Activated T-helper 9 cell treated with anti-CD3 and anti-CD28 coated beads, Interleukin-2, amount 50 U/mL, for 16 hours (primary cell): Measurements from ENCODE around the gene DIP2A.
"Not testable (repeated sequence)": the region's sequence is repeated elsewhere in the genome, so short reads cannot be mapped to it uniquely, and the experiment has no call there.

ENCODE experiments used
- DNase-seq: peaks from one replicate; pipeline ENCODE4 v3.0.0-alpha.2; 2020; ENCODE audit warnings: low read depth

Gene DIP2A

DNA sequence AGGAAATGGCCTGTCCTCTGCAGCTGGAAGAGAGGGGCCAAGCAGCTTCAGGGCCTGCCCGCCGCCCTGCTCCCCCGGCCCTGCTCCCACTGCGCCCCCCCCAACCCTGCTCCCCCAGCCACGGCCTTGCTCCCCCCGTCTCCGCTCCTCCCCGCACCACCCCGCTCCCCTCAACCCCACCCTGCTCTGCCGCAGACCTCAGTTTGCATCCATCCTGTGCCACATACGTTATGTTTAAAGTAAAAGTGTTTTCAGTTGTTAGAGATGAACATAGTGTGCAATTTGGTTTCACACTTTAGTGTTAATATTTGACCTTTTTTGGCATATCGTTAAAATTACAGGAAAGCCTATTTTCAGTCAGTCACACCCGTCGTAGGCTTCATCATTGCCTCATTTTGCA is 34.1 kb upstream of the DIP2A start:
- no peak for DNase-seq

DNA sequence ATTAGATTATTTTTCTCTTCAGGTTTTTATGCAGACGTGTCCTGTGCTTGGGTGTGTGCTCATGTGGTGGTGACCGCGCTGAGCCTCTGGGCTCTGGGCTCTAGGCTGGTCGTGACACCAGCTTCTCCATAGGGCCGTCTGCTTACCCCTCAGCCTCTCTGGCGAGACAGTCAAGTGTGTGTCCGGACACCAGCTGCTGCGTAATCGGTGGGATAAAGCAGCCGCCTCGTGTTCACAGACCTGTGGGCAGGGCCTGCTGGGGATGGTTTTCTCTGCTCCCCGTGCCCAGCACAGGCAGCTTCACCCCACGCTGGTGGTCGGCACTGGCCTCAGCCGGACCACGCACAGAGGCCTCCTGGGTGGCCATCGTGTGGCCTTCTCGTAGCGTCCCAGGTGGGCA is 33.6 kb upstream of the DIP2A start:
- DNase-seq, result no peak

DNA sequence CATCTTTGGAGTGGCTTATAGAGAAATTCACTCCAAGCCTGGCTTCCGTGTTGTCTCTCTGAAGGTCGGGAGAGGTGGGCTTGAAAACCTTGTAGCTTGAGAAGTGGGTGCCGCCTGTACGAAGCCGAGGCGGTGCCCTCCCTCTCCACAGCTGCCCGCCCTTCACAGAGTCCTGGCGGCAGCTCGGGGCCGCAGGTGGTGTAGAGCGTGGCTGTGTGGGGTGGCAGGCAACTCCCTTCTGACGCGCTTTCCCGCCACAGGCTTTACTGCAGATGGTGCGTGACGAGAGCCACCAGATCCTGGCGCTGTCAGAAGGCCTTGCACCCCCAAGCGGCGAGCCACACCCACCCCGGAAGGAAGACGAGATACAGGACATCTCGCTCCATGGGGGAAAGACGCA is 33.1 kb upstream of the DIP2A start:
- no peak for DNase-seq

DNA sequence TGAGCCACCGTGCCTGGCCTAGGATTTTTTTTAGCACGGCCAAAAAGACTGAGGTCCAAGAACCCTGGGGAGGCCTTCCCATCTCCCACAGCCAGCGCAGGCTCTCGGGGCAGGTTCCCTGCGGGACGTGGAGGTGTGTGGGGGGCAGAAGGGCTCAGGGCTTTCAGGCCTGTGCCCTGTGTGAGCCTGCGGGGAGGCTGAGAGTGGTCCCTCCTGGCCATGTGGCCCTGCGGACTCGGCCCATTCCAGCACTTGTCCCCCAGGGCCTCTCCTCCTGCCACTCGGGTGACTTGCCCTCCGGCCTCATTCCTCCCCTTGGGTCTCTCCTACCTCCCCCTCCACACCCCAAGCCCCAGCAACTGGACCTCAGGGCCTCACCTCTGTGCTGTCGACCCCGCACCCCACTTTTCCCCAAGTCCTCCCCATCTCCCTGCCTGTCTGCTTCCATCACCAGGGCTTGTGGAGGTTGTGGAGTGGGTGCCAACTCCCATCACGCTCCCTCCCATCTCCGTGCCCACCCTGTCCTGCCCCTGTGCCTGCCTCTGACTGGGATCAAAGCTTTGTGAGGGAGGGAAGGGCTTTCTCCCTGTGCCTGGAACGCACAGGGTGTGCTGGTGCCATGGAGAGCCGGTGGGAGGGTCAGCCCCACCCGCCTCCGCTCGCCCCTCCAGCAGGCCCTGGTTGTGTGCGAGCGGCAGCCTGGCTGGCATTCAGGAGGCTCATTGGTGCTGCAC is 32.2 kb upstream of the DIP2A start:
- no peak for DNase-seq

DNA sequence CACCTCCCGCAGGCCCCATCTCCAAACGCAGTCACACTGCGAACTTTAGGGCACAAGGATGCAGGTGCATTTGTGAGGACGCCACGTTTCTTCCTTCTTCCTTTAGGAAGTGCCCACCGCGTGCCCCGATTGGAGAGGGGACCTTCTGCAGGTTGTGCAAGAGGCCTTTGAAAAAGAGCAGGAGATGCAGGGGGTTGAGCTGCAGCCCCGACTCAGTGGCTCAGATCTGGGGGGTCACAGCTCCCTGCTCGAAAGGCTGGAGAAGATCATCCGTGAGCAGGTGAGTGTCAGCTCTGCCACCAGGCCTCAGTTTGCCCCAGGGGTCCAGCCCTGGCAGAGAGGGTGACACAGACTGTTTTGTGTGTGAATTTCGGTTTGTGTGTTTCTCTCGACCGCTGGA is 31.2 kb upstream of the DIP2A start:
- DNase-seq, result no peak

DNA sequence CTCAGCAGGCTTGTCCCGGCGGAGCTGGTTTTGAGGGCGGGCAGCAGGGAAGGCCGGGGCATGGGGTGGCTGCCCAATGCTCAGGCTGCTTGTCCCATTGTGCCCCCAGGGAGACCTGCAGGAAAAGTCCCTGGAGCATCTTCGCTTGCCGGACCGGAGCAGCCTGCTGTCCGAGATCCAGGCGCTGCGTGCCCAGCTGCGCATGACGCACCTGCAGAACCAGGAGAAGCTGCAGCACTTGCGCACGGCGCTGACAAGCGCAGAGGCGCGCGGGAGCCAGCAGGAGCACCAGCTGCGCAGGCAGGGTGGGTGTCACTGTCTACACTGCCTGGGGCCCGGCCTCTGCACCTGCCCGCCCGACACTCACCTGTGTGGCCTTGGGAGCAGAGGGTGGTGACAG is 30.4 kb upstream of the DIP2A start:
- no peak for DNase-seq

DNA sequence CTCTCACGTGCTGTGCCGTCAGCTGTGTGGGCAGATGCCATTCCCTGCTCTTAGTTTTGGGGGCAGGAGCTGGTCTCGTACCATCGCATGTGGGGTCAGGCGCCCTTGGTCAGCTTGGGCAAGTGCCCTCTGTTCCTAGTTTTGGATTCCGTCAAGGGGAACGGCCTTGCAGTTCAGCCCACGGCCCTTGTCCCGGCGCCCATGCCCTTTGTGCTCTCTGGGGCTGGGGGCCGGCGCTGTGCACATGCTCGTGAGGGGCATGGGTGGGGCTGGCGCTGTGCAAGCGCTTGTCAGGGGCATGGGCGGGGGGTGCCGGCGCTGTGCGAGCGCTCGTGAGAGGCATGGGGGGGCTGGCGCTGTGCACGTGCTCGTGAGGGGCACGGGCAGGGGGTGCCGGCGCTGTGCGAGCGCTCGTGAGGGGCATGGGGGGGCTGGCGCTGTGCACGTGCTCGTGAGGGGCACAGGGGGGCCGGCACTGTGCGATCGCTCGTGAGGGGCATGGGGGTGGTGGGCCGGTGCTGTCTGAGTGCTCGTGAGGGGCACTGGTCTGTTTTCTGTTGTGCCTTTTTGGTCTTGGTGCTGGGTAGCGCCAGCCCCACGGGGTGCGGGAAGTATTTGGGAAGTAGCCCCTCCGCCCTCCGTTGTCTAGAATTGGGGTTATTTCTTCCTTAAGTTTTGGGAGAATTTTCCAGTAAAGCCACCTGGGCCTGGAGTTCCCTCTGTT is 29.5 kb upstream of the DIP2A start:
- no peak for DNase-seq

DNA sequence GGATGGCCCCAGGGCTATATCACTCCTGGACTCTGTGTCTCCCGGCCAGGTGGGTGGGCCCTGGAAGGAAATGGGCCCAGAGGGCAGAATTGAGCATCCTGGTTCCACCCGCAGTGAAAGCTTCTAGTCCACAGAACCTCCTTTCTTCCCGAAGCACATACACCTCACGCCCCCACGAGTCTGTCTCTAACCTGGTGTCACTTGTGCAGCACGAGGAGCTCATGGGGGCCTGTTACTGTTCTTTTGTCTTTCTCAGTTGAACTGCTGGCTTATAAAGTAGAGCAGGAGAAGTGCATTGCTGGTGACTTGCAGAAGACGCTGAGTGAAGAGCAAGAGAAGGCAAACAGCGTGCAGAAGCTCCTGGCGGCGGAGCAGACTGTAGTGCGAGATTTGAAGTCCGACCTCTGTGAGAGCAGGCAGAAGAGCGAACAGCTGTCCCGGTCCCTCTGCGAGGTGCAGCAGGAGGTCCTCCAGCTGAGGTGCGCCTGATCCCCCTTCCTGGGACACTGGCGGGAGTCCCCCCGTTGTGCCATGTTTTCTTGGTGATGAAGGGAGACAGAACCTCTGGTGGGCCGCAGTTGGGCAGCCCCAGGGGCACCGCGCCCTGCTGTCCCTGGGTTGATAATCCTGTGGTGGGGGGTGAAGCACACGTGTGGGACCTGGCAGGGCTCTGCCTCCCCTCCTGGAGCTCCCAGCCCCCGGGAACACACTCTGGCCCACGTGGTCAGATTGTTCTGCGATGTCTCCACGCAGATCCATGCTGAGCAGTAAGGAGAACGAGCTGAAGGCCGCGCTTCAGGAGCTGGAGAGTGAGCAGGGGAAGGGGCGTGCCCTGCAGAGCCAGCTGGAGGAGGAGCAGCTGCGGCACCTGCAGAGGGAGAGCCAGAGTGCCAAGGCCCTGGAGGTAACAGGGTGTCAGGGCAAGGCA is 28.7 kb upstream of the DIP2A start:
- no peak for DNase-seq

DNA sequence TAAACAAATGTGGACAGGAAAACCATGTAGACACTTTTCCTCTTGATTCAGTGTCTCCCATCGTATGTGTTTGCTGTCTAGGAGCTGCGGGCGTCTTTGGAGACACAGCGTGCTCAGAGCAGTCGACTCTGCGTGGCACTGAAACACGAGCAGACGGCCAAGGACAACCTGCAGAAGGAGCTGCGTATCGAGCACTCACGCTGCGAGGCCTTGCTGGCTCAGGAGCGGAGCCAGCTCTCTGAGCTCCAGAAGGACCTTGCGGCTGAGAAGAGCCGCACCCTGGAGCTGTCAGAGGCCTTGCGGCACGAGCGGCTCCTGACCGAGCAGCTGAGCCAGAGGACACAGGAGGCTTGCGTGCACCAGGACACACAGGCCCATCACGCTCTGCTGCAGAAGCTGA is 27.2 kb upstream of the DIP2A start:
- DNase-seq, result no peak

DNA sequence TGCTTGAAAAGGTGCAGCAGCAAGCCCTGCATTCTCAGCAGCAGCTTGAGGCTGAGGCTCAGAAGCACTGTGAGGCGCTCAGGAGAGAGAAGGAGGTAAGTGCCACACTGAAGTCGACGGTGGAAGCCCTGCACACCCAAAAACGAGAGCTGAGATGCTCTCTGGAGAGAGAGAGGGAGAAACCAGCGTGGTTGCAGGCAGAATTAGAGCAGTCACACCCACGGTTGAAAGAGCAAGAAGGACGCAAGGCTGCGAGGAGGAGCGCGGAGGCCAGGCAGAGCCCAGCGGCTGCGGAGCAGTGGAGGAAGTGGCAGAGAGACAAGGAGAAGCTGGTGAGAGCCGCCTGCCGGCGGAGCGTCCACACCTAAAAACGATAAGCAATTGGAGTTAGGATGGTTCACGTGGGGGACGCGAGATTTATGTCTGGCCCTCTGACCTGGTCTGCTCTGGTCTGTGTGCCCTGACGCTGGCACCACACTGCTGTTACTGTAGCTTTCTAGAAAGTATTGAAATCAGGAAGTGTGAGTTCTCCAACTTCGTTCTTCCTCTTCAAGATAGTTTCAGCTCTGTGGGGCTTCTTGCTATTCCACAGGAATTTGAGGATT is 26.7 kb upstream of the DIP2A start:
- DNase-seq, result no peak

DNA sequence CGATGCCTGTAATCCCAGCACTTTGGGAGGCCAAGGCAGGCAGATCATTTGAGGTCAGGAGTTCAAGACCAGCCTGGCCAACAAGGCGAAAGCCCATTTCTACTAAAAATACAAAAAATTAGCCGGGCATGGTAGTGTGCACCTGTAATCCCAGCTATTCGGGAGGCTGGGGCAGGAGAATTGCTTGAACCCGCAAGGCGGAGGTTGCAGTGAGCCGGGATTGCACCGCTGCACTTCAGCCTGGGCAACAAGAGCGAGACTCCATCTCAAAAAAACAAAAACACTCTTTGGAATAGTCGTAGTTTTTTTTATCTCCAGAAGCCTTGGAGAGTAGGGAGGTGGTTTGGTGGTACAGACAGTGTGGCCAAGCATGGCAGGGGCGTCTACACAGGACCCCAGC is 25.6 kb upstream of the DIP2A start:
- DNase-seq, result not testable (repeated sequence)

DNA sequence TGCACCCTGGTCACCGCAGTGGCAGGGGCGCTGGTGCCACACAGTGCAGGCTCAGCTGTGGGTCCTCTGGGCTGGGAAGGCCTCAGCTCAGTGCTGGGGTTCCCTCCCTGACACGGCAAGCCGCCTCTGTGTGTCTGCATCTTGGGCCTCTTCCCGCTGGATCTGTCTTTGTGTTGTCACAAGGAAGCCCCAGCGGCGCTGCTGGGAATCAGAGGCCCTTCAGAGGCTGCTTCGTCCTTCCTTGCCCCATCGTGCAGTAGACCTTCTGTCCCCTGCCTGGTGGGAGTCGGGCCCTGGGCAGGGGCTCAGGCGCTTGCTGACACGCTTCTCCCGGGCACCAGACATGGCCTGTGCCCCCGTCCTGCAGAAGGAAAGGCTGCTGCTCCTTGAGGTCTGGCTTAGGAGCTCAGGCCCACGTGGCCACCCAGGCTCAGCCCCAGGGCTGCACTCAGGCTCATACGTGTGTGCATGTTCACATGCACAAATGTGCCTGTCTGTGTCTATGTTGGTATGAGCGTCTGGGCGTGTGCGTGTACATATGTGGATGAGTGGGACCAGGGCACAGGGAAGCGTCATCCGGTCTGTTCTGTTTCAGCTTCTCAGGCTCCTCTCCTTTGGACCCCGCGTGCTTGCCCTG is 24.3 kb upstream of the DIP2A start:
- no peak for DNase-seq

DNA sequence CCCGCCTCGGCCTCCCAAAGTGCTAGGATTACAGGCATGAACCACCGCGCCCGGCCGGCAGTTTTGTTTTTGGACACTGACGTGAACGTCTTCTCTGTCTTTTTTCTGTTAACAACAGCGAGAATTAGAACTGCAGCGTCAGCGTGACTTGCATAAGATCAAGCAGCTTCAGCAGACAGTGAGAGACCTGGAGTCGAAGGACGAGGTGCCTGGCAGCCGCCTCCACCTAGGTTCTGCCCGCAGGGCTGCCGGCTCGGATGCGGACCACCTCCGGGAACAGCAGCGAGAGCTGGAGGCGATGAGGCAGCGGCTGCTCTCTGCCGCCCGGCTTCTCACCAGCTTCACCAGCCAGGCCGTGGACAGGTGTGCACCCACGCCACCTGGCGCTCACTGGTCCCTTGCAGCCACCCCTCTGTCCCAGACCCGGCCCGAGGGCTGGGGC is 22.9 kb upstream of the DIP2A start:
- no peak for DNase-seq

DNA sequence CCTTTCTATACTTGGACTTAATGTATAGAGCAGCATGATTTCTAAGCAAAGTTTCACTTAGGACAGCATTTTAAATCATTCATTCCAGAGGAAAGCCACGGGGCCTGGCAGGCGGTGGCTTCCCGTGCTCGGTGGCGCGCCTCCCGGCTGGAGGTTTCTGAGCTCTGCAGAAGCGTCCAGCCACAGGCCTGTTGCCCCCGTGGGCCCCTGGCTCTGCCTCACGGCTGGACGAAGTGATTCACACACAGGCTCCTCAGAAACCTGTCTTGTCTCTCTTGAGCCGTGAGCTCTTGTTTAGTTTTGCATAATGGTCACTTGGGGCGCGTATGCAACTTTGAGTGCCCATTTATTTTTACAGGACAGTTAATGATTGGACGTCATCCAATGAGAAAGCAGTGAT is 22.1 kb upstream of the DIP2A start:
- no peak for DNase-seq

DNA sequence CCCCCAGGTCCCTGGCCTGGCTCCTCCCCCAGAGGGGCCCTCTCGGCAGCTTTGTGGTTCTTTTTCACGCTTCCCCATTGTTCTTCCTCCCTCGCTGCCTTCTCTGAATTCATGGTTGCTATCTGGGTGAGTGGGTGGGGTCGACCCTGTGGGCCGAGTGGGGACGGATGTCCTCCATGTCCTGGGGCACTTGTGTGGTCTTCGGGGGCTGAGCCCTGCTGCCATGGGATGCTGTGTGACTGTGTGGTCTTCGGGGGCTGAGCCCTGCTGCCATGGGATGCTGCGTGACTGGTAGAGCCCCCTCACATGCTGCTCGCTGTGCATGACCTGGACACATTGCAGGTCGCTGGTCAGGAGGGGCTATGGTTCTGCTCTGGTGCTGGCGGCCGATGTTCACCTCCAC is 21.6 kb upstream of the DIP2A start:
- no peak for DNase-seq

DNA sequence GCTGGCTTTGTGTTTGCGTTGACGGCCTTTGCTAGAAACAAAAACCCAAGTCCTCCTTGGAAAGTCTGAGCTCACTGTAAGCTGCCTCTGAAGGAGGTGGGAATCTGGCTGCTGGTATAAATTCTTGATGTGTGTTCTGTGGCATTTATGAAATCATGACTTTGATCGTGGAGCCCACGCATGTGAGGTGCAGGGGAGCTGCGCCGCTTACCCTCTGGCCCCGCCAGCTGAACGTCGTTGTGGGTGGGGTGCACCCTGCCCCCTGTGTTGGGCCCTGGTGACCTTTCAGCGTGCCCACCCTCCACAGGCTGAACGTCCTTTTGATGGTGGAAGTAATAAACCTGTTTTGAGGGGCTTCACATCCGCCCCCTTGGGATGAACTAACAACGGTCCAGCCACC is 21.2 kb upstream of the DIP2A start:
- no peak for DNase-seq

DNA sequence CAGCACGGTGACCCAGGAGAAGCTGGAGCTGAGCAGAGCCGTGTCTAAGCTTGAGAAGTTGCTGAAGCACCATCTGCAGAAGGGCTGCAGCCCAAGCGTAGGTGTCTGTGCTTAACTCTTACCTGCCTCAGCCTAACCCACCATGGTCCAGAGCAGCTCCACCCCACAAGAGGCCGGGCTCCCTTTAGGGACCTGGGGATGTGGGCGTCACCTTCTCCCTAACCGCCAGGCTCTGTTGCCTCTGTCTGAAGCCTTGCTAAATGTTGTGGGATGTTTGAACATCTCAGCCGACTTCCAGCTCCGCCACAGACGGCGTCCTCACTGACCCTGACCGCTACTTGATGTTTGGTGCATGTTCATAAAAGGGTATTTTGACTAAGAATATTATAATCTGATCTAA is 20.4 kb upstream of the DIP2A start:
- no peak for DNase-seq

DNA sequence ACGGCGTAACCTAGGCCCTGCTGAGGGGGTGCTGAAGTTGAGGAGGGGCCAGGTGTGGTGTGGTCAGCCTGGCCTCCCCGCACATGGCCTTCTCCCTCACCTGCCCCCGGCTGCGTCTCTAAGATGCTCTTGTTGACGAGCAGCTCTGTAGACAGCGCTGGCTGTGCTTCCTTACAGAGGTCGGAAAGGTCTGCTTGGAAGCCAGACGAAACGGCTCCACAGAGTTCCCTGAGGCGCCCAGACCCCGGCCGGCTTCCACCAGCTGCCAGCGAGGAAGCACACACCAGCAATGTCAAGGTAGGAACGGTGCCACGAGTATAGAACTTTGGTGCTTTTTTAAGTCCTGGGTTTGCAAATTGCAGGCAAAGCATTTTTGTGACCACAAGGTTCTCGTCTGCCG is 18.8 kb upstream of the DIP2A start:
- no peak for DNase-seq

DNA sequence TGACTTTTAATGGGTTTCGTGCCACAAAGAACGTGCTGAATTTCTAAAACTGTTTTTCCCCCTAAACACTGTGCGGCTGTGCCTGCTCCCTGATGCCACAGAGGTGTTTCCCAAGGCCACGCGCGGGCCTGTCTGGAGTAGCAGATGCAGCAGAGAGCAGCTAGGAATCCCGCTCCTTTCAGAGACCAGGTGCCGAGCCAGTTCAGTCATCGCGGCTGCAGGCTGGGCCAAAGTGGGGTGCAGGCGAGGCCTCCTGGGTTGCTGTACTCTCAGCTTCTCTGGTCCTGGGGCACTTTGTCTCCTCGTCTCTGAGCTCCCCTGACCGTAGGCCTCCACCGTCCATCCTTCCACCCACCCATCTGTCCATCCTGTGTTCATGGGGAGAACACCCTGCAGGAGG is 17.4 kb upstream of the DIP2A start:
- DNase-seq, result no peak

DNA sequence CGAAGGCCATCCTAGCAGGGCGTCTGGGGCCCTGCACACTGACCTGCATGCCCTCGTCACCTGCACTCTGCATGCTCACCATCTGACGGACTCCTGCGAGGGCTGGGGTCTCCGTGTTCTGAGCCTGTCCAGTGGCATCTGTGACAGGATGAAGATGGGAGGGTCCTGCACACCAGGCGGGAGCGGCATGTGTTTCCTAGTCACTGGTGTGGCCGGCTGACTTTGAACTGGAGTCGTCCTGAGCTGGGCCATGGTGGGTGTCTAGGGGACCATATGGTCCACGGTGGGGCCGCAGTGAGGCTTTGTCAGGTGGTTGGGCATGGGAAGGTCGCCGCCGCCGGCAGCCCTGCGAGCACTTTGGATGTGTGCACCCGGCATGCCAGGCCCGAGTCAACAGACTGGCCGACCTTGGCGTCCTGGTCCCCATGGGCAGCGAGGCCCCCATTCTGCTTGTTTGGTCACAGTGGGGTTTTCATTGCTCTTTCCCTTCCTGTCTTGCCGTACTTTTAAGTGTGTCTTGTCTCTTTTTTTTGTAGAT is 16.7 kb upstream of the DIP2A start:
- DNase-seq, result no peak

DNA sequence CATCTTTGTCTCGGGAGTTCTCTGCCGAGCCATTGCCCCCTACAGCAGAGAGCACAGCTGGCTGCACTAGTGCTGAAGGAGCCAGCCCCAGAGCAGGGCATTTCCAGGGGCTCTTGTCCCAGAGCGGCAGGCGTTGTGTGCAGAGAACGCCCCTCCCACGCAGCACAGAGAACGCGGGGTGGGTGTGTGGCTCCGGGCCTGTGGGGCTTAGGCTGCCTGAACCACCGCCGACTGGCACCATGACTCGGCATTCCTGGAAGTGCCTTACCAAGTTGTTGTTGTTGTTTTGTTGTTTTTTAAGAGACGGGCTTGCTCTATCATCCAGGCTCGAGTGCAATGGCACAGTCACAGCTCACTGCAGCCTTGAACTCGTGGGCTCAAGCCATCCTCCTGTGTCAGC is 15.8 kb upstream of the DIP2A start:
- DNase-seq, result no peak

DNA sequence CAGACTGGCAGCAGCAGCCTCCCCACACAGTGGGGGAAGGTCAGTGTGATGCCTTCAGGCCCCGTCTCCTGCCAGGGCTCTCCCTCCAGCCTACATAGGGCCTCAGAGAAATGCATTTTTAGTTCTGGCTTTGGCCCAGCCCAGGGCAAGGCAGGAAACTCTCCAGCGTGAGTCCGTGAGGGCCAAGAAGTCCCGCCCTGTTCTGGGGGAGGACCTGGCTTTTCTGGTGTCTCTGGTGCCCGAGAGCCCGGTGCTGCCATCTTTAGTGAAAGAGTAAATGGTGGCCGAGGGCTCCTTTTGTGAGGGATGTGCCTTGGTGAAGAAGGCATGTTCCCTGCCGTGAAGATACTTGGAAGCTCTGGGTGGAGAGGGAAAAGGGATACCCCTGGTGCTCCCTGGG is 14.8 kb upstream of the DIP2A start:
- no peak for DNase-seq
